Renal pelvis (tissue), 4 donors: ENCODE data around the gene RNASEH2A. TPM values are rescaled to one million over a fixed set of nuclear protein-coding genes. Genes with fewer than 3 reads are reported as not detected.

Source experiments
- DNase-seq: peaks from one replicate; pipeline ENCODE4 v3.0.0-alpha.2; 2013
- polyA plus RNA-seq, 3 donors: library from polyadenylated mRNA; unstranded; fragments of 120-200 nt; gene quantifications; one replicate each; pipeline ENCODE4 v1.2.1, GENCODE V29; 2013; ENCODE audit not compliant: insufficient read length in 3 of 3

The RNASEH2A gene
- polyA plus RNA-seq, 3 donors, result 28.8 to 48.4 (median 46.0) TPM

GRCh38 chr19:12778905-12779161, 27.6 kb upstream of the RNASEH2A start:
- no peak for DNase-seq

DNA sequence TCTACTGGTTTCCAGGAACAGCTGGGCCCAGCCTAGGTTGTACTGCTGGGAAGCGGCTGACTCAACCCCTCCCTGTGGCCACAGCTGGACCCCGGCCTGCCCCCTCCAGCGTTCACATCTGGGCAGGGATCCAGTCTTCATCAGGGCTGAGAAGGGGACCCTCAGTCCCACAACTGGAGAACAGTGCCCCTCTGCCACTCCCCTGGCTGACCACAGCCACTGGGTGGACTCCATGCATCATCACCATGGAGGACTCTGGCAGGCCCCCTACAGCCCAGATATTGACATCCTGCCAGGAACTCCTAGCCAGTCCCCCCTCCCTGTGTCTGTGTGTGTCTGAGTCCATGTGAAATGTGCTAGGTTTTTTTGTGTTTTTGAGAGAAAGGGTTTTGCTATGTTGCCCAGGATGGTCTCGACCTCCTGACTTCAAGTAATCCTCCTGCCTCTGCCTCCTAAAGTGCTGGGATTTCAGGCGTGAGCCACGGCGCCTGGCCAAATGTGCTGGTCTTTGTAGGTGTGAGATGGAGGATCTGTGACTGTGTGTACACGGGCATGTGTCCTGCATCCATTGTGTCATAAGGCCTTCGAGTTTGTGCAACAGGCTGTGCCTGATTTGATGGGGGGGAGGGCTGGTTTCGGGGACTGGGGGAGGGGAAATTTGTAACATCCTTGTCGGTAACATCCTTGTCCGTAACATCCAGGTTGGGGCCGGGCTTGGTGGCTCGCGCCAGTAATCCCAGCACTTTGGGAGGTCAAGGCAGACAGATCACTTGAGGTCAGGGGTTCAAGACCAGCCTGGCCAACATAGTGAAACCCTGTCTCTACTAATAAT, 27.0 kb upstream of the RNASEH2A start:
- no peak for DNase-seq

DNA sequence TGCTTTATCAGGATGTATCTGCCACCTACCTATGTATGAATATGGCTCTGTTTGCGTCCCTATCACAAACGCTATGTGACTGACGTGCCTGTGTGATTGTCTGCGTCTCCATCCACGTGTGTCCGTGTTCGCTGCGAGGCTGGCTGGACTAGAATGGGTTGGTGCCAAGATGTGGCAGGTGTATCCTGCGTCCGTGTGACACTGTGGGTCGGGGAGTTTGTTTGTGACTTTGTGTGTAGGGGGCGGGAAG, 24.3 kb upstream of the RNASEH2A start:
- DNase-seq, result no peak

GRCh38 chr19:12782424-12783290, 23.7 kb upstream of the RNASEH2A start:
- no peak for DNase-seq

DNA sequence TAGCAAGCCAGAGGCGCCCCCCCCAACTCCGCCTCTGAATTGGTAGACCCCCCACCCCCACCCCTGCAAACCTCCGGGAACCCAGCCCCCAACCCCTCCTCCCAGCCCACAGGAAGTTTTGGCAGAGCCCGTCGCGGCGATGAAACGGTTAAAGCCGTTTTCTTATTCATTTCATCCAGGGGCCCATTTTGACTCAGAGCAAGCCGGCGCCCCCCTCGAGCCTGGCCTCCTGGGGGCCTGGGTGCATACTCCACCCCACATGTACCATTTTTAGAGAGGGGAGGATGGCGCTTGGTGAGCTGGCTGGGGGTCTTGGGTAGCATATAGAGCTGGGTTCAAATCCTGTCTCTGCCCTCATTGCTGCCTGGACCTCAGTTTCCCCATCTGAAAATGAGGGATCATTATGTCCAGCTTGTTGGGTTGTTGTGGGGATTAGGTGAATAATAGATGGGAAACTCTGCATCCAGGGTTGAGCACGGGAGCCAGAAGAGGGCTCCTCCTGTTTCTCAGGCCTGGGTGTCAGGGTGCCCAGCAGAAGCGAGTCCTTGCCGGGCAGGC, 23.0 kb upstream of the RNASEH2A start:
- no peak for DNase-seq

DNA sequence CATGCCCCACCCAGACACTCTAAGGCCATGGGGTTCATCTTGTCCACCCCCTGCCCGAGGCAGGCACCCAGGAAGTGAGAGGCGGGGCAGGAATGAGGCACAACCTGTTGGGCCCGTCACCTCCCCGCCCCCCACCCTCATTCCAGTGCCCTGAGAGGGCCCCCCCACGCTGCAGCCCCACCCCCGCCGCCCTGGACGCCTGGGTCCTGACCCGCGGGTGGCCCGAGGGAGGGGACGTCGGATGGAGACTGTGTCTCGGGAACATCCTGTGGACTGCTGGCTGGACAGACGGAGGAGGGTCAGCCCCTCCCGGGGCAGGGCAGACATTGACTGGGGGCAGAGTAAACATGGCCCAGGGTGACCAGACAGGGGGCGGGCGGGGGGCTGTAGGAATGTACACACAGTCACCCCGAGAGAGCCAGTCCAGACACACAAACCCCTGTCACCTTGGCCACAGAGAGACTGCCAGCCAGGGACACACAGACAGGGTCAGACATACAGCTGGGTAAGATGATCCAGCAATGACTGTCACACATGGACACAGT, 22.5 kb upstream of the RNASEH2A start:
- DNase-seq, result no peak

DNA sequence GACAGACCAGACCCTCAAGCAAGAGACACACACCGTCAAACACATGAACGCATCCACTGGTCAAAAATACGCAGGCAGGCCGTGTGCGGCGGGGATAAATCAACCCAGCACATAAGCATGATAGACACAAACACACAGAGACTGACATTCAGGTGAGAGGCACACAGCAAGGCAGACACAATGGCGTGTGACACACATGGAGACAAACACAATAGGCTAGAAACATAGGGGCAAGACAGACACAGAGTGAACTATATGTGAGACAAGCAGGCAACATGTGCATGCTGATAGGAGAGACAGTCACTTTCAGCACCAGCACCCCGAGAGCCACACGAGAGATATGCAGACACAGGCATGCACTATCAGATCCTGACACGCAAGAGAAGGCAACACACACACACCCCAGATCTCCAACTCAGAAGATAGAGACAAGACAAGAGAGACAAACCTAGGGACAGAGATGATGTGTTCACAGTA, 22.0 kb upstream of the RNASEH2A start:
- no peak for DNase-seq

- no peak for DNase-seq
Measured at GRCh38 chr19:12784871-12785430, 21.4 kb upstream of the RNASEH2A start.

- no peak for DNase-seq
Measured at GRCh38 chr19:12785431-12786031, 20.9 kb upstream of the RNASEH2A start.

DNA sequence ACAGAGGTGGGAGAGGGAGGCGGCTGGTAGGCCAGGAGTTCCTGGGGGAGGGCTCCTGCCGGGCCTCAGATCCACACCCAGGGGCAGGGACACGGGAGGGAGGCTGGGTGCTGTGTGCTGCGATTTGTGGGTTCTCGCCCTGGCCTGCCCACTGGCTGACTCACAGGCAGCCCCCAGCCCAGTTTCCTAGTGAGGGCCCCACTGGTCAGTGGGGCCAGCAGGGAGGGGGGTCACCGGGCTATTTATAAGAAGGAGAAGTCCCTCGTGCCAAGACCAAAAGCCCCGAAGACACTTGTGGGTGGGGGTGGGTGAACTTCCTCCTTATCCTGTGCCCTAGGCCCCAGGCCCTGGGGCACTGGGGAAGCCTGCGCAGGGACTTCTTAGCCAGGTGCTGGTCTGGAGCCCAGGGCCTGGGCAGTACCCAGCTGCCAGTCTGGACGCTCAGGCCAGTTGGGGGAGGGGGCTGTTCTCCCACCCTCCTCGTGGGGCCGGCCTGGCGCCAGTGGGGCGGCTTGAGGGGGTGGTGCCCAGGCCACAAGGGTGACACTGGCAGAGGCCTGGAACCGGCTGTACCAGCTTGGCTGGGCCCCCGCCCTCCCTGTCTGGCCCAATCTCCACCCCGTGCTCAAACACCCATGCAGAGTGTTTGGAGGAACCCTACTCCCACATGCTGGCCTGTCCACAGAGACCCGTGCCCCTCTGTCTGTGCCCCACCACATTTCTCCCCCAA, 20.1 kb upstream of the RNASEH2A start:
- DNase-seq, result no peak

- DNase-seq, result no peak
Measured at GRCh38 chr19:12786952-12787351, 19.4 kb upstream of the RNASEH2A start.

GRCh38 chr19:12787458-12787857, 18.9 kb upstream of the RNASEH2A start:
- DNase-seq, result no peak

DNA sequence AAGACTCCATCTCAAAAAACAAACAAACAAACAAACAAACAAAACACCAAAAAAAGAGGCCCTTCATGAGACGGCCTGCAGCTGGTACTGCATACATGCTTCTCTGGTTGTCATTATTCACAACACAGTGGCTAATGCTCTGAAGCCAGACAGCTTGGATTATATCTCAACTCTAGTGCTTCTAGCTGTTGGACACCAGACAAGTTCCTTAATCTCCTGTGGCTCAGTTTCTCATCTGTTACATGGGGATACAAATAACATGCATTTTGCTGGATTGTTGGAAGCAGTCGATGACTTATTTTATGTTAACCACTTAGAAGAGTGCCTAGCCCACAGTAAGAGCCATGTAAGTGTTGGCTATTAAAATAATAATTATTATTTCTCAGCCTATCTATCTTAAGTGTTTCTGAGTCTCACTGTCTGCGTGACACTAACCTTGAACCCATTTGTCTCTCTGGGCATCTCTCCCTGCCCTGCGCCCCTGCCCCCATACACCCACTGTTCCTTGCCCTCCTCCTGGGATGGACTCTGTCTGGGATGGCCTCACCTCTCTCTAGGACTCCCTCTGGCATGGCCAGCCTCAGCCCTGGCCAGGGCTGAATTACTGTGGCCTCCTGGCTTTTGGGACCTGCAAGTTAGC, 18.2 kb upstream of the RNASEH2A start:
- no peak for DNase-seq

DNA sequence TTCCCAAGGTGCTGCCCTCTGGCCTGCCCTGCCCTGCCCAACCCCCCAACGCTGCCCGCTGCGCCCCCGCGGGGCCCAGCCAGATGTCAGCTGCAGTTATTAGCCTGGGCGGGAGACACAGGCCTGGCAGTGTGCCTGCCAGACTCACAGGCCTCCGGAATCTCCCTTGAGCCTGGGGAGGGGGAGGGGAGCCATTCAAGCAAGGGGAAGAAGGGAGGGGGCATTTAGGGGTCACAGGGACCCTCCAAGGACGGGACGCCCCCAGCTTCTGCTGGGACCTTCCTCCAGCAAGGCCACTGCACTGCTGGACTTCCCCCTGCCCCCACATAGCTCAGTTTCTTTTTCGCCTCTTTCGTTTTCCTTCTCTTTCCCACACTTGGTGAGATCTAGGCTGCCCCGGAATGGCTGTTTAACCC, 17.7 kb upstream of the RNASEH2A start:
- no peak for DNase-seq

GRCh38 chr19:12789098-12789903, 17.1 kb upstream of the RNASEH2A start:
- DNase-seq, result no peak

- DNase-seq, result peak; percentile 95
Measured at GRCh38 chr19:12789904-12790619, 16.3 kb upstream of the RNASEH2A start.

- no peak for DNase-seq
Measured at GRCh38 chr19:12790628-12791344, 15.6 kb upstream of the RNASEH2A start.

GRCh38 chr19:12791345-12792050, 14.9 kb upstream of the RNASEH2A start, which contains the start of gene JUNB:
TSS of gene JUNB (plus strand) at chr19:12791486. CDS start at chr19:12791772, 286 bp downstream.
- peak; percentile 95 for DNase-seq
